NCI-H510A treated with DMSO at 0.1 percent for 48 hours (cell line): ENCODE results near the gene FAM13A.
"Not testable (repeated sequence)": the region's sequence is repeated elsewhere in the genome, so short reads cannot be mapped to it uniquely, and the experiment has no call there.

Source experiments
- DNase-seq: peaks from one replicate; lab custom pipeline; 2025; lab: John Stamatoyannopoulos, UW

Gene FAM13A

GRCh38 chr4:89042055-89042454 is 14.9 kb downstream of the FAM13A start:
- no peak for DNase-seq

GRCh38 chr4:89039730-89040338 is 17.2 kb downstream of the FAM13A start:
- no peak for DNase-seq

DNA sequence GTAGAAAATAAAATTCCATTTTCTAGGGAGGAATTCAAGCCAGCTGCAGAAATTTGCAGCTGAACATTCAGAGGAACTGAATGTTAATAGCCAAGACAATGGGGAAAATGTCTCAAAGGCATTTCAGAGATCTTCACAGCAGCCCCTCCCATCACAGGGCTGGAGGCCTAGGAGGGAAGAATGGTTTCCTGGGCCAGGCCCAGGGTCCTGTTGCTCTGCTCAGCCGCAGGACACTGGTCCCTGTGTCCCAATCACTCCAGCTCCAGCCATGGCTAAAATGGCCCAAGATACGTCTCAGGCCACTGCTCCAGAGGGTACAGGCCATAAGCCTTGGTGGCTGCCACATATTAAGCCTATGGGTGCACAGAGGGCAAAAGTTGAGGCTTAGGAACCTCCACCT is 20.4 kb downstream of the FAM13A start:
- no peak for DNase-seq

GRCh38 chr4:89031272-89031671 is 25.7 kb downstream of the FAM13A start:
- DNase-seq: no peak

DNA sequence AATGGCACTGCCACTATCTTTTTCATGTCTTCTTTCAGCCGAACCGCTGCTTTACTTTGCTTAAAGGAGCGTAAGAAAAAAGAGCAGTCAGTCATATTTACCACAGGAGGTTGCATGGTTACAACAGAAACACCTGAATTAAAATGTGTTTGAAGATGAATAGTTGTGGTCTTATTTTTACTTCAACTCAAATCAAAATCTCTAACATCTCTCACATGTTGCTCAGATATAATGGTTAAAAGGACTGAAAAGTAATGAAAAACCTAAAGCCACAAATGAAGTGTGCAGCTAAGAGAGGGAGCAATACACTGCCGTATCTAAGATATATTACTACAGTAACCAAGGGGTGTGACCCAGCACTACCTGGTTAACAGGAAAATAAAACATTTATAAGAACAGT is 27.4 kb downstream of the FAM13A start:
- no peak for DNase-seq

GRCh38 chr4:89026542-89026941 is 30.4 kb downstream of the FAM13A start:
- DNase-seq: no peak

- DNase-seq: peak; percentile 84
Measured at GRCh38 chr4:89024051-89024675, 32.8 kb downstream of the FAM13A start.

DNA sequence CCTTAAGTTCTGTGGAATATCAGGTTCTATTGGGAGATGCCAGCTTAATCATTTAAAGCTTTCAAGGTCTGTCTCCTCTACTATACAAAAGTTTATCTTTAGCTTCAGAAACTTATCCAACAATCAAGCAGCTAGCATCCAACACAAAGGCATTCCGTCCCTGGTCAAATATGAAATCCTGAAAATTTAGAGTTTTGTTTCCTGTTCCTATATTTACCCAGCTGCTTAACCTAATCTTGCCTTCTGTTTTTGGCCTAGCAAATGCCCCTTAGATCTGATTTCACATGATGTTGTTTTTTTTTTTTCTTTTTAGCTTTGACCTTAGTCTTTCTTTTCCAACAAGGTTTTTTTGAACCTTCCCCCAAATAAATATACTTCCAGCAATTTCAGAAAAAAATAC is 33.8 kb downstream of the FAM13A start:
- no peak for DNase-seq

GRCh38 chr4:89022426-89023128 is 34.4 kb downstream of the FAM13A start:
- no peak for DNase-seq

DNA sequence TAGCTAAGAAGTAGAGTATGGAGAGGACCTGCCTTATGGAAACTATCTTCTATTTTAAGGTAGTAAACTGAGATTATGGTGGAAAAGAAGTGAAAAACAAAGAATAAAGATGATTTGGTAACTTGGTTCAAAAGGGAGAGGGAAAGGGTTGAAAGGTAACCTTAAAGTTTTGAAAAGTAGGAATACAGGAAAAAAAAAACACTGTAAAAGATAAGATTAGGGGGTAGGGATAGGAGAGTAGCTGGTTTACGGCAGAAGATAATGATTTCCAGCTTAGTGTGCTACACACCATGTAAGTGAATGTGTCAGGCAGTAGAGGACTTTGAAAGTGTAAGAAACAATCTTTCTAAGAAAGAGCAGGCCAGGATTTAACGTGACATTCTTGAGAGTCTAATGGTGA is 35.3 kb downstream of the FAM13A start:
- no peak for DNase-seq

DNA sequence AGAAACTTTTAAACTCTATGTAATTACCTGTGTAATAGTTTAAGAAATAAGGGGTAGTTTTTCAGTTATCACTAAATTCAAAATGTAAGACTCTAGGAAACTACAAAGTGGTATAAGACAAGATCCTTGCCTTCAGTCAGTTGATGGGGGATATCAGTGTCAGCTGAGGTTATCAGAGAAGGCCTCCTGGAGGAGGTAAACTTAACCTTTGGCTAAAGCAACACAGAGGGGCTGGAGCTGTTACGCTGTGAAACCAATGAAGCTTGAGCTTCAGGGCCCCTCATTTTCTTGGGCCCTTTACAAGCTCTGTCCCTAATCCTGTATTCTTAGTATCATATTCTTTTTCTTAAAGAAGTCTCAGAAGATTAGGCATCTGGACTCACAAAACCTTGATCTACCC is 35.9 kb downstream of the FAM13A start:
- DNase-seq: no peak

DNA sequence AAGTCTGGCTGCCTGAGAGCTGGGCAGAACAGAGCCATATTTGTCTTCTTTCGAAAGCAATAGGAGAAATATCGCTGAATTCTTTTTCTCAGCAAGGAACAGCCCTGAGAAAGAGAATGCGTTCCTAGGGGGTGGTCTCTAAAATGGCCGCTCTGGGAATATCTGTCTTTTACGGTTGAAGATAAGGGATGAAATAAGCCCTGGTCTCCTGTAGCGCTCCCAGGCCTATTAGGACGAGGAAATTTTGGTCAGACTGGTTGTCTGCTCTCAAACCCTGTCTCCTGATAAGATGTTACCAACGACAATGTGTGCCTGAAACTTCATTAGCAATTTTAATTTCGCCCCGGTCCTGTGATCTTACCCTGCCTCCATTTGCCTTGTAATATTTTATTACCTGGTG is 42.1 kb downstream of the FAM13A start:
- not testable (repeated sequence) for DNase-seq

DNA sequence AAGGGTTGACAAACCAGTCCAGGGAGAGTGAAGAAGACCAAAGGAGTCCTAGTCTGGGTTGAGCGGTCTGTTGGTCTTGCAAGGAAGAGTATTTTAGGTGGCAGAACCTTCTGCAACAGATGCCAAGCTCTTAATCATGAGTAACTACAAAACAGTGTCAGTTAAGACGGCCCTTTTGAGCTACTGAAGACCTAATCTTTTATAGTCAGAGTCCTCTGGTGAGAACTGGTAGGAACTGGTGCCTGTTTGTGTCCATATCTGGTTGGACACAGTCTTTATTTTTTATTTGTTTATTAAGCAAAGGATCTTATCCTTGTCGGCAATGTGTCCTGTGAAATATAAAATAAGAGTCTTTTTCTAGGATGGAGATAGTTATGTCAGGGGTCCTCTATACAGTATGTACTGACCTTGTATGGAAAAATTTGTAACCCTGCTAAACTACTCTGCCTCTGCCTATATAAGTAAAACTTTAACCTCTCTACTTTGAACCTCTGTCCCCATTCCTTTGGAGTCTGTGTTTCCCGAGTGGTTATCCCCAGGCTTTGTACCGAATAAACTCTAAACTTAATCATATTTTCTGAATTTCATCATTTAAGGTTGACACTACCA is 47.1 kb downstream of the FAM13A start:
- no peak for DNase-seq

GRCh38 chr4:89009115-89009514 is 47.9 kb downstream of the FAM13A start:
- no peak for DNase-seq

- no peak for DNase-seq
Measured at GRCh38 chr4:89008166-89008565, 48.8 kb downstream of the FAM13A start.

- no peak for DNase-seq
Measured at GRCh38 chr4:89007338-89007939, 49.5 kb downstream of the FAM13A start.

DNA sequence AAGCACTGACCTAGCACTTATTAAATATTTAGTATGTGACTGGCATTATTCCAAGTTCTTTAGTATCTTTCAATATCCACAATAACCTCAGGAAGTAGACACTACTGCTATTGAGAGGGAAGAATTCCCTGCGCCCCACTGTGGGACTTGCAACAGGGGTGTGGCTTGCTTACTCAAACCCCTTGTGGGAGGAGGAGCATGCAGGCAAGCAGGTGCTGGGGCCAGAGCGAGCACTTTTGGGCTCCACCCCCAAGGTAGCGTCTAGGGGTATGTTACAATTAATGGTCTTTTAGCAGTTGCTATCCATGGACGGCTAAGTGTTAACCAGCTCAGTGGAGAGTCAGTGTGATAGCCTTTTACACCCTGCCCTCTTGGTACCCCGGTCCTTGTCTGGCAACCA is 50.7 kb downstream of the FAM13A start:
- DNase-seq: no peak

DNA sequence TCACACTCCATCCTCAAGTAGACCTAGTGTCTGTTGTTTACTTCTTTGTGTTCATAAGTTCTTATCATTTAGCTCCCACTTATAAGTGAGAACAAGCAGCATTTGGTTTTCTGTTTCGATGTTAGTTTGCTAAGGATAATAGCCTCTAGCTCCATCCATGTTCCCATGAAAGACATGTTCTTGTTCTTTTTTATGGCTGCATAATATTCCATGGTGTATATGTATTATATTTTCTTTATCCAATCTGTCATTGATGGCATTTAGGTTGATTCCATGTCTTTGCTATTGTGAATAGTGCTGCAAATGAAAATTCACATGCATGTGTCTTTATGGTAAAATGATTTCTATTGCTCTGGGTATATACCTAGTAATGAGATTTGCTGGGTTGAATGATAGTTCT is 51.9 kb downstream of the FAM13A start:
- not testable (repeated sequence) for DNase-seq

DNA sequence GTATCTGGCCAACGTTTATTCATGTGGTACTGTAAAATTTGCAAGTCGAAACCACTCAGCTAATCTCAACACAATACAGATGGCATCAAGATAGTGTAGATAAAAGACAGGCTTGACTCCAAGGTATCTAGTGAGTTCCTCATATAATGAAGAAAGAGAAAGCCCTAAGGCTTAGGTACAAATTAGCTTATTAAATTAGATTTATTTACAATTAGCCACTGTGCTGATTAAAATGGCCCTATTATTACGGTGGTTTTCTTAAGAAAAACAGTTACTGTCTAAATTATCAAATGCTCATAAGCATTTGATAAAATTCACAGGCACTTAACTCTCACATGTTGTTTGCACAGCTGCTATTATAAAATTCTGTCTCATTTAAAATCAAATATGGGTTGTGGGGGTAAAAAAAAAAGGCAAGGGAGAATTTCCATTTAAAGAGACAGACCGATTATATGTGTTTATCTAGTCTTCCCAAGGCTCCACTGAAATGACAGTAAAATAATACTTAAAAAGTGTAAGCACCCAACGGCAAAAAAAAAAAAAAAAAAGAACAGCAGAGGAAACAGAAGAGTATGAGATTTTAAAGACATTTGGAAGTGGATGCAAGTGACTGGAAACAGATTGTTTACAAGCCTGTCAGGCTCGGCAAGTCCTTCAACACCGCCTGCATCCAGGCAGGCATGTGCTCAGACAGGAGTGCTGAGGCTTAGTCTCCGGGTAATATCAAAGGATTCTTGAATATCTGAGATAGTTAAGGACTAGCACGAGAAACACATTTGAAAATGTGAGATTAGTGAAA is 55.1 kb downstream of the FAM13A start:
- peak; percentile 78 for DNase-seq

DNA sequence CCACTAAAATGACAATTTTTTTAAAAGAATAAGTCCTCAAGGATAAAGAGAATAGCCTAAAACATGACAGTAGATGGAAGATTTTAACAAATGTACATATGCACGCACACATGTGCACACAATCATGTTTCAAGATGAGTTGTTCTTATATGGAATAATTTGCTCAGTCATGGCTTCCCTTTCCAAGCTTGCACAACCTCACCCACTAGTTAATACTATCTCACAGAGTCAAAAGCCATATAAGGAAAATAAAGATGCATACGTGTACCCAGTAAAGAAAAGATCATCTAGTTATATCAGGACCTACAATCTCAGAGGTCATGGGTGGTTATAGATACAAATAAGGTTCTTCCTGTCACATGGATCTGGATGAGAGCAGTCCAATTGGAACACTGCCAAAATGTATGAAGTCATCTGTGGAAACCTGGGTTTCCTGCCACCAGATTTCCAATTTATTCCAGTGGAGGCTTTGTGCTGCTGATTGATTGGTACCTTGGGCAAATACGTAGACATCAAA is 56.1 kb downstream of the FAM13A start:
- DNase-seq: peak; percentile 95

DNA sequence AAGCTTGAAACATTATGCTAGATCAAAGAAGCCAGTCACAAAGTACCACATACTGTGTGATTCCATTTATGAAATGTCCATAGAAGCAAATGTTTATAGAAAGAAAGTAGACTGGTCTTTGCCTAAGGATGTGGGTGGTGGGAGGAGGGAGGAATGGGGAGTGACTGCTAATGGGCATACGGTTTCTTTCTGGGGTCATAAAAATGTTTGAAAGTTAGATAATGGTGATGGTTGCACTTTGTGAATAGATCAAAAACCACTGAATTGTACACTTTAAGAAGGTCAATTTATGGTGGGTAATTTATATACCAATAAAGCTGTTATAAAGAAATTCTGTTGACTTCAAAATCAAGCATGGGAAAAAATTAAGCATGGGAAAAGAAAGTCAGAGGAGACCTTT is 56.6 kb downstream of the FAM13A start:
- DNase-seq: no peak
